GM12878 (cell line): ENCODE data around the gene DDX39B. TPM values are rescaled to one million over a fixed set of nuclear protein-coding genes. Genes with fewer than 3 reads are reported as not detected.

ENCODE experiments used
- BMI1 ChIP-seq: fragments of 450-650 bp; IDR thresholded peaks from 2 replicates; pipeline ENCODE4 v1.6.1; 2016; ENCODE audit warnings: mild to moderate bottlenecking, moderate library complexity, borderline replicate concordance
- FOS ChIP-seq: IDR thresholded peaks from 3 replicates; pipeline ENCODE4 v1.6.1; 2011; ENCODE audit warnings: borderline replicate concordance; ENCODE audit not compliant: insufficient read length; ENCODE audit errors: extremely low read depth
- KAT2A ChIP-seq: conservative IDR thresholded peaks from 2 replicates; pipeline ENCODE4 v1.6.1; 2011; ENCODE audit warnings: low read depth, low read length; ENCODE audit not compliant: control insufficient read depth
- KDM1A ChIP-seq: fragments of 200-600 bp; sonication (generic); IDR thresholded peaks from 2 replicates; pipeline ENCODE4 v1.6.1; 2016; ENCODE audit warnings: borderline replicate concordance
- NR2C1 ChIP-seq: fragments of 450-650 bp; IDR thresholded peaks from 2 replicates; pipeline ENCODE4 v1.6.1; 2017; ENCODE audit warnings: antibody characterized with exemption, mild to moderate bottlenecking, moderate library complexity
- NR2C2 ChIP-seq: IDR thresholded peaks from 2 replicates; pipeline ENCODE4 v1.6.1; 2011; ENCODE audit warnings: borderline replicate concordance, low read depth; ENCODE audit not compliant: control insufficient read depth, insufficient read length
- PAX8 ChIP-seq: fragments of 450-650 bp; IDR thresholded peaks from 2 replicates; pipeline ENCODE4 v1.6.1; 2017; ENCODE audit warnings: mild to moderate bottlenecking, moderate library complexity
- PKNOX1 ChIP-seq: fragments of 450-650 bp; IDR thresholded peaks from 2 replicates; pipeline ENCODE4 v1.6.1; 2016; ENCODE audit warnings: mild to moderate bottlenecking
- POLR2AphosphoS2 ChIP-seq: IDR thresholded peaks from 2 replicates; pipeline ENCODE4 v1.6.1; 2011; ENCODE audit warnings: low read depth, mild to moderate bottlenecking, low read length, improper control_type of control experiment, moderate library complexity
- polyA plus RNA-seq, 11 experiments: library from polyadenylated mRNA; depleted of rRNA in 4 of 11; unstranded in 6 of 11; stranded (reverse) in 5 of 11; fragments of >200 nt; fragmentation: Nextera tagmentation in 4 of 11; fragmentation: Illumina TruSeq in 1 of 11; extraction: Ambion mirVana in 4 of 11; extraction: Trizol in 1 of 11; gene quantifications; 1 replicate in 1 of 11; 2 replicates in 10 of 11; pipeline versions ENCODE4 v1.2.1 to v1.2.3, GENCODE V29; 2011 to 2016; ENCODE audit warnings: inconsistent platforms in 2 of 11, missing spikeins in 2 of 11, low read depth in 1 of 11
- total RNA-seq, 4 experiments: library from RNA; depleted of rRNA in 3 of 4; stranded (reverse); fragments of >200 nt in 3 of 4; fragmentation: Illumina TruSeq in 1 of 4; extraction: Trizol in 1 of 4; gene quantifications; 2 replicates each; pipeline versions ENCODE4 v1.2.1 to v1.2.3, GENCODE V29; 2013 to 2021
- TF ChIP-seq, protein P1 (sequence below): IDR thresholded peaks from 2 replicates; pipeline ENCODE4 v1.6.1; 2012; ENCODE audit warnings: low read length, inconsistent platforms
- TF ChIP-seq, protein P2 (sequence below): fragments of 450-650 bp; IDR thresholded peaks from 2 replicates; pipeline ENCODE4 v1.6.1; 2018; ENCODE audit warnings: borderline replicate concordance, mild to moderate bottlenecking; ENCODE audit not compliant: partially characterized antibody

DDX39B gene
- total and polyA plus RNA-seq, 10 of the 15 experiments (the other 5 are each of a cell fraction or from before 2014, with no cell fraction given), result 271 to 661 (median 330) TPM

DNA sequence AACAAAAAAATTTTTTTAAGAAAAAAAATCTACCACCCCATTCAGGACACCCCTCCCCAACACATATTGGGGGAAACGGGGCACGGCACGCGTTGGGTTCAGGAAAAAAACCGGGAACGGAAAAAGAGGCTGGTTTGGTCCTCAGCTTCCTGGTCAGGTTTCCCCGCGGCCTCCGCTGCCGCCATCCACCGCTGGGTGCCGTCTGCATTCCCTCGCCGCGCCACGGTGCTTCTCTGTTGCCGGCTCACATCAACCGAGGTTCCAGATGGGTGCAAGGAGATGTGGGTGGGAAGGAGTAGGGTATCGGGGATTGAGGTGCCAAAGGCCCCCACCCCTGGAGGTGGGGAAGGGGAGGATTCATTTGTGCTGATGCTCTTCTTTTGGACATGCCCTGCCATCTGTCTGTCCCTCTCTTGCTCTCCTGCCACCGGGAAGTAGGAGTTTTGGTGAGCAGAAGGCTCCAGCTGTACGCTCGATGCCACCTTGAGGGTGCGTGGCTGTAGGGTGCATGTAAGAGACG, 7.2 kb downstream of the DDX39B start (continued):
- no peak for TF ChIP-seq FOS
- TF ChIP-seq BMI1, result no peak
- TF ChIP-seq, protein P1, sequence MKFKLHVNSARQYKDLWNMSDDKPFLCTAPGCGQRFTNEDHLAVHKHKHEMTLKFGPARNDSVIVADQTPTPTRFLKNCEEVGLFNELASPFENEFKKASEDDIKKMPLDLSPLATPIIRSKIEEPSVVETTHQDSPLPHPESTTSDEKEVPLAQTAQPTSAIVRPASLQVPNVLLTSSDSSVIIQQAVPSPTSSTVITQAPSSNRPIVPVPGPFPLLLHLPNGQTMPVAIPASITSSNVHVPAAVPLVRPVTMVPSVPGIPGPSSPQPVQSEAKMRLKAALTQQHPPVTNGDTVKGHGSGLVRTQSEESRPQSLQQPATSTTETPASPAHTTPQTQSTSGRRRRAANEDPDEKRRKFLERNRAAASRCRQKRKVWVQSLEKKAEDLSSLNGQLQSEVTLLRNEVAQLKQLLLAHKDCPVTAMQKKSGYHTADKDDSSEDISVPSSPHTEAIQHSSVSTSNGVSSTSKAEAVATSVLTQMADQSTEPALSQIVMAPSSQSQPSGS, result no peak
- no peak for TF ChIP-seq NR2C1
- no peak for TF ChIP-seq PKNOX1
- no peak for TF ChIP-seq KDM1A
- TF ChIP-seq KAT2A, result no peak
- TF ChIP-seq PAX8, result no peak
- no peak for TF ChIP-seq NR2C2
- TF ChIP-seq, protein P2, sequence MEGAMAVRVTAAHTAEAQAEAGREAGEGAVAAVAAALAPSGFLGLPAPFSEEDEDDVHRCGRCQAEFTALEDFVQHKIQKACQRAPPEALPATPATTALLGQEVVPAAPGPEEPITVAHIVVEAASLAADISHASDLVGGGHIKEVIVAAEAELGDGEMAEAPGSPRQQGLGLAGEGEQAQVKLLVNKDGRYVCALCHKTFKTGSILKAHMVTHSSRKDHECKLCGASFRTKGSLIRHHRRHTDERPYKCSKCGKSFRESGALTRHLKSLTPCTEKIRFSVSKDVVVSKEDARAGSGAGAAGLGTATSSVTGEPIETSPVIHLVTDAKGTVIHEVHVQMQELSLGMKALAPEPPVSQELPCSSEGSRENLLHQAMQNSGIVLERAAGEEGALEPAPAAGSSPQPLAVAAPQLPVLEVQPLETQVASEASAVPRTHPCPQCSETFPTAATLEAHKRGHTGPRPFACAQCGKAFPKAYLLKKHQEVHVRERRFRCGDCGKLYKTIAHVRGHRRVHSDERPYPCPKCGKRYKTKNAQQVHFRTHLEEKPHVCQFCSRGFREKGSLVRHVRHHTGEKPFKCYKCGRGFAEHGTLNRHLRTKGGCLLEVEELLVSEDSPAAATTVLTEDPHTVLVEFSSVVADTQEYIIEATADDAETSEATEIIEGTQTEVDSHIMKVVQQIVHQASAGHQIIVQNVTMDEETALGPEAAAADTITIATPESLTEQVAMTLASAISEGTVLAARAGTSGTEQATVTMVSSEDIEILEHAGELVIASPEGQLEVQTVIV, result no peak
- 0 out of 2 replicates have a peak, but pooled peaks have one; percentile 14 for TF ChIP-seq POLR2AphosphoS2
